OCI-LY3 (cell line): ENCODE data around the gene GRIK5.

Experiments used
- EZH2phosphoT487 ChIP-seq: fragments of 200-600 bp; shearing (Covaris generic); IDR thresholded peaks from 2 replicates; pipeline ENCODE4 v1.6.1; 2018; ENCODE audit warnings: antibody characterized with exemption, mixed run types, low read depth
- TF ChIP-seq, protein P1 (sequence below): fragments of 200-600, 300-600 bp; sonication (generic); IDR thresholded peaks from 2 replicates; pipeline ENCODE4 v1.5.1; 2014; ENCODE audit warnings: antibody characterized with exemption, low read length, low read depth

DNA sequence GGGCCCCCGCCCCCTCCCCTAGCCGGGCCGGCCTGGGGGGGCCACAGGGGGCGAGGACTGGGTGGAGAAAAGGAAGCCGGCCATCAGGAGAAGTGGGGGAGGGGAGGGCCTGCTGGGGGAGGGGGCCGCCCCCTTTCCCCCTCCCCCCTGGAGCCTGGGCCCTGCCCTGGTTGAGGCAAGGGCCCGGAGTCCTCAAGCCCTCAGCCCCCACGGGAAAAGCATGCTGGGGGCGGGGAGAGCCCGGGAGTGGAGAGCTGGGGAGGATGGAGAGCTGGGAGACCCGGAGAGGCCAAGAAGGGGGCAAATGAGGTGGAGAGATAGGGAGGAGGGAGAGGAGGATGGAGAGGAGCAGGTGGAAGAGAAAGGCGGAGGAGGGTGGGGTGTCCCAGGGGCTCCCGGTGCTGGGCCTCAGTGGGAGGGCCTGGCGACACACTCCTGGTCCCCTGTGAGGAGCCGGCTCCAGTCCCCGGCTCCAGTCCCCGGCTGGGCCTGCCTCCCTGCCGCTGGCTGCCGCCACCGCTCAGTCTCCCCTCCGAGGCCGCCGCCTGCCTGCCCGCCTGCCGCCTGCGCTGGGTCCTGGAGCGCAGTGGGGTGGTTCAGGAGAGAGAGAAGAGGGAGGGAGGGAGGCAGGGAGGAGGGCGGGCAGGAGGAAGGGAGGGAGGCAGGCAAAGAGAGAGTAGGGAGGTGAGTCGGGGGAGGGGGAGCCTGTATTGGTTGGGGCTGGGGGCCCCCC, at the start of gene GRIK5:
- TF ChIP-seq, protein P1, sequence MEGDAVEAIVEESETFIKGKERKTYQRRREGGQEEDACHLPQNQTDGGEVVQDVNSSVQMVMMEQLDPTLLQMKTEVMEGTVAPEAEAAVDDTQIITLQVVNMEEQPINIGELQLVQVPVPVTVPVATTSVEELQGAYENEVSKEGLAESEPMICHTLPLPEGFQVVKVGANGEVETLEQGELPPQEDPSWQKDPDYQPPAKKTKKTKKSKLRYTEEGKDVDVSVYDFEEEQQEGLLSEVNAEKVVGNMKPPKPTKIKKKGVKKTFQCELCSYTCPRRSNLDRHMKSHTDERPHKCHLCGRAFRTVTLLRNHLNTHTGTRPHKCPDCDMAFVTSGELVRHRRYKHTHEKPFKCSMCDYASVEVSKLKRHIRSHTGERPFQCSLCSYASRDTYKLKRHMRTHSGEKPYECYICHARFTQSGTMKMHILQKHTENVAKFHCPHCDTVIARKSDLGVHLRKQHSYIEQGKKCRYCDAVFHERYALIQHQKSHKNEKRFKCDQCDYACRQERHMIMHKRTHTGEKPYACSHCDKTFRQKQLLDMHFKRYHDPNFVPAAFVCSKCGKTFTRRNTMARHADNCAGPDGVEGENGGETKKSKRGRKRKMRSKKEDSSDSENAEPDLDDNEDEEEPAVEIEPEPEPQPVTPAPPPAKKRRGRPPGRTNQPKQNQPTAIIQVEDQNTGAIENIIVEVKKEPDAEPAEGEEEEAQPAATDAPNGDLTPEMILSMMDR, result no peak
- TF ChIP-seq EZH2phosphoT487, result no peak
